ENCODE results near the gene KRTAP3-2.

The KRTAP3-2 gene

DNA sequence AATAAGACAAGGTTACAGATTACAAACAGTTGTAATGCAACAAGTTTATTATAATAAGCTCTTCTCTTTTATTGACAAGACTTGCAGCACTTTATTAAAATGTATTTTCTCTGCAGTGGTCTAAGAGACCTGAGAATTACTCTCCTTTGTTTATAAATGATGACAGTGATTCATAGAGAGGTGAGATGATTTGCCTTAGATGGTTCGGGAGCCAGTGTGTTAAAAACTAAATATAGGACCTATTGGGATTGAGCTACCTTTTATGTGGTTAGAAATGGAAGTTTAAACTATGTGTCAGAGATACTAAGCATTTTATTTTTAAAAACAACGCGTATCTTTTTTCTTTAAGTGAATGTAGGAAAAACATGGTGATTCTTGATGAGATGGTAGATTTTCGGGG lies 2.9 kb downstream of the KRTAP3-2 start:
- no peak overlapping the region for H3K27ac ChIP-seq (ENCODE audit: low read depth, low read length)
- no peak overlapping the region for H3K4me2 ChIP-seq (ENCODE audit: low read length)
- H3K4me3 ChIP-seq (ENCODE audit: low read length), result no peak overlapping the region
- no peak overlapping the region for H3K18ac ChIP-seq (ENCODE audit: low read length)
- H3K4ac ChIP-seq (ENCODE audit: low read depth, low read length), result no peak overlapping the region
- no peaks in the 10 kb centered on the region for H3K36me3 ChIP-seq (ENCODE audit: control insufficient read depth, insufficient read depth, low read length)
- no peak overlapping the region for H2BK5ac ChIP-seq (ENCODE audit: low read length)
- no peak for DNase-seq
- no peaks in the 10 kb centered on the region for H3K79me1 ChIP-seq (ENCODE audit: low read length)
- no peak overlapping the region for H3K9ac ChIP-seq (ENCODE audit: low read length)
- H3K4me1 ChIP-seq (ENCODE audit: control insufficient read depth, low read depth, low read length), result no peaks in the 10 kb centered on the region
- no peaks in the 10 kb centered on the region for H3K27me3 ChIP-seq (ENCODE audit: insufficient read depth, low read length, poor library complexity)
- no peak overlapping the region for H3K56ac ChIP-seq (ENCODE audit: low read length)
- no peak overlapping the region for H4K5ac ChIP-seq (ENCODE audit: low read length)
- no peak overlapping the region for H4K8ac ChIP-seq (ENCODE audit: low read depth, low read length)
- H3K23ac ChIP-seq (ENCODE audit: low read length), result no peak overlapping the region
- WGBS (ENCODE audit: extremely low coverage, insufficient coverage, low lambda C conversion rate), result no CpG with 5 or more reads among the region's 4 CpGs
- no peak overlapping the region for H2AK5ac ChIP-seq (ENCODE audit: low read length)
- H2BK15ac ChIP-seq (replicated peaks; ENCODE audit: low read depth), result no peak overlapping the region
- H2BK120ac ChIP-seq (ENCODE audit: low read depth, low read length), result no peak overlapping the region
- no peaks in the 10 kb centered on the region for H3K79me2 ChIP-seq (ENCODE audit: control insufficient read depth, insufficient read depth, low read length)

DNA sequence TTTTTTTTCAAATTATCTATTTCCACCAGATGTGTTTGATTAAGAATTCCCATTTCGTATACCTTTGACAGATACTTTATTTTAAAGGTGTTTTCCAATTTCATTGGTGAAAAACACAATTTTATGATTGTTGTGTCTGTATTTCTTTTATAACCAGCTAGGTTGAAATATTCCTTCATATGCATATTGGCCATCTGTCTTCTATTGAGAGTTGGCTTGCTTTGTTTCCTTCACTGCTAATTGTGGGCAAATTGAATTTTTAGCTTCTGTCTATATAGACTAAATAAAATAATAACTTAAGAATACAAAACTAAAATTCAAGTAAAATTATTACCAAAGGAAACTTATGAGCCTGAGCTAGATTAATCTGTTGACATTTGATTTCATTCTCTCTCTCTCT lies 4.6 kb downstream of the KRTAP3-2 start:
- no peaks in the 10 kb centered on the region for H3K36me3 ChIP-seq (ENCODE audit: control insufficient read depth, insufficient read depth, low read length)
- no peak overlapping the region for H2BK15ac ChIP-seq (replicated peaks; ENCODE audit: low read depth)
- H4K5ac ChIP-seq (ENCODE audit: low read length), result no peak overlapping the region
- no peak for DNase-seq
- no peaks in the 10 kb centered on the region for H3K4me1 ChIP-seq (ENCODE audit: control insufficient read depth, low read depth, low read length)
- H3K23ac ChIP-seq (ENCODE audit: low read length), result no peak overlapping the region
- no CpG with 5 or more reads among the region's 1 CpG for WGBS (ENCODE audit: extremely low coverage, insufficient coverage, low lambda C conversion rate)
- H2BK5ac ChIP-seq (ENCODE audit: low read length), result no peak overlapping the region
- H4K8ac ChIP-seq (ENCODE audit: low read depth, low read length), result no peak overlapping the region
- no peaks in the 10 kb centered on the region for H3K79me1 ChIP-seq (ENCODE audit: low read length)
- H3K4ac ChIP-seq (ENCODE audit: low read depth, low read length), result no peak overlapping the region
- no peaks in the 10 kb centered on the region for H3K79me2 ChIP-seq (ENCODE audit: control insufficient read depth, insufficient read depth, low read length)
- H3K27me3 ChIP-seq (ENCODE audit: insufficient read depth, low read length, poor library complexity), result no peaks in the 10 kb centered on the region
- H2AK5ac ChIP-seq (ENCODE audit: low read length), result no peak overlapping the region
- H3K9ac ChIP-seq (ENCODE audit: low read length), result no peak overlapping the region
- no peak overlapping the region for H3K4me3 ChIP-seq (ENCODE audit: low read length)
- no peak overlapping the region for H3K27ac ChIP-seq (ENCODE audit: low read depth, low read length)
- no peak overlapping the region for H2BK120ac ChIP-seq (ENCODE audit: low read depth, low read length)
- H3K4me2 ChIP-seq (ENCODE audit: low read length), result no peak overlapping the region
- no peak overlapping the region for H3K56ac ChIP-seq (ENCODE audit: low read length)
- no peak overlapping the region for H3K18ac ChIP-seq (ENCODE audit: low read length)

DNA sequence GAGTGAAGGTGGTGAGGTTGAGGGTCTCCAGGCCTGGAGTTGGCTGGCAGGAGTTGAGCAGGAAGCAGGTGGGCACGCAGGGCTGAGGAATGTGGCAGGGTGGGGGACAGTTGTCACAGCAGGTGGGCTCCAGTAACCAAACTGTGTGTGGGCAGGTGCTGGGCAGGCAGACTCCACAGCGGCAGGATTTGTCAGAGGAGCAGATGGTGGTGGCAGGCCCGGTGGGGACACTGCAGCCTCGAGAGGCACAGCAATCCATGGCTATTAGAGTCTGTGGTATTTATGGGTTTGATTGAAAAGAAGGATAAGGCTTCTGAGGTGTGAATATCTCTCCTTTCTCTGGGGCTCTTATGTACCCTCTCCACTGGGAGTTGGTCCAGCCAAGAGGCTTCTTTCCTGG lies 5.9 kb downstream of the KRTAP3-2 start, which contains the start of gene KRTAP3-3:
TSS of gene KRTAP3-3 (minus strand) at position 326 of the 400 bp plus-strand sequence. CDS start at position 259, 67 bp downstream.
- no peak within 1 kb of the TSS for H4K8ac ChIP-seq (ENCODE audit: low read depth, low read length)
- H3K27me3 ChIP-seq (ENCODE audit: insufficient read depth, low read length, poor library complexity), result no peaks in the 10 kb centered on the region
- H3K4me1 ChIP-seq (ENCODE audit: control insufficient read depth, low read depth, low read length), result no peaks in the 10 kb centered on the region
- no peak within 1 kb of the TSS for H3K4me2 ChIP-seq (ENCODE audit: low read length)
- no peak within 1 kb of the TSS for H2BK15ac ChIP-seq (replicated peaks; ENCODE audit: low read depth)
- H3K18ac ChIP-seq (ENCODE audit: low read length), result no peak within 1 kb of the TSS
- no peak within 1 kb of the TSS for H2AK5ac ChIP-seq (ENCODE audit: low read length)
- no peak within 1 kb of the TSS for H3K4ac ChIP-seq (ENCODE audit: low read depth, low read length)
- peak; percentile 30 for DNase-seq
- H3K9ac ChIP-seq (ENCODE audit: low read length), result no peak within 1 kb of the TSS
- H2BK5ac ChIP-seq (ENCODE audit: low read length), result no peak within 1 kb of the TSS
- no peak within 1 kb of the TSS for H3K27ac ChIP-seq (ENCODE audit: low read depth, low read length)
- no peaks in the 10 kb centered on the region for H3K79me2 ChIP-seq (ENCODE audit: control insufficient read depth, insufficient read depth, low read length)
- H3K56ac ChIP-seq (ENCODE audit: low read length), result no peak within 1 kb of the TSS
- H4K5ac ChIP-seq (ENCODE audit: low read length), result no peak within 1 kb of the TSS
- H3K23ac ChIP-seq (ENCODE audit: low read length), result no peak within 1 kb of the TSS
- H3K4me3 ChIP-seq (ENCODE audit: low read length), result no peak within 1 kb of the TSS
- H3K79me1 ChIP-seq (ENCODE audit: low read length), result no peaks in the 10 kb centered on the region
- no peaks in the 10 kb centered on the region for H3K36me3 ChIP-seq (ENCODE audit: control insufficient read depth, insufficient read depth, low read length)
- no CpG with 5 or more reads among the region's 4 CpGs for WGBS (ENCODE audit: extremely low coverage, insufficient coverage, low lambda C conversion rate)
- H2BK120ac ChIP-seq (ENCODE audit: low read depth, low read length), result no peak within 1 kb of the TSS

DNA sequence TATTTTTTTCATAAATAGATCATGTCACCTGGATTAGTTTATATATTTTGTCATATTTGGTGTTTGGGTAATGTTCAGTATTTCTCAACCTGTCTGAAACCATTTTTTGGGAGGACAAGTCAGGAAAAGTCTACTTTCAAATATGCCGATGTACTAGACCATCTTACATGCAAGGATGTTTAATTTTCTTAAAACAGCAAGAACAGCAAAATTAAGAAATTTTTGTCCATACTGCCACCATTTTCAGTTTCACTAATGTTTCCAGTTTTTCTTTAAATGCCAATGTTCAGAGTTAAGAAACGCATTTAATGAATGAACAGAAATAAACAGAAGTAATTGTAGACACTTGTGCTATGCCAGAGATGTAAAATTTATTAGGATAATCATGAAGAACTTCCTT lies 6.6 kb downstream of the KRTAP3-2 start:
- H3K27ac ChIP-seq (ENCODE audit: low read depth, low read length), result no peak overlapping the region
- no peak overlapping the region for H4K5ac ChIP-seq (ENCODE audit: low read length)
- no peaks in the 10 kb centered on the region for H3K4me1 ChIP-seq (ENCODE audit: control insufficient read depth, low read depth, low read length)
- no peak overlapping the region for H3K9ac ChIP-seq (ENCODE audit: low read length)
- H2BK5ac ChIP-seq (ENCODE audit: low read length), result no peak overlapping the region
- H3K79me1 ChIP-seq (ENCODE audit: low read length), result no peaks in the 10 kb centered on the region
- H4K8ac ChIP-seq (ENCODE audit: low read depth, low read length), result no peak overlapping the region
- H3K4me2 ChIP-seq (ENCODE audit: low read length), result no peak overlapping the region
- H3K4ac ChIP-seq (ENCODE audit: low read depth, low read length), result no peak overlapping the region
- no peaks in the 10 kb centered on the region for H3K36me3 ChIP-seq (ENCODE audit: control insufficient read depth, insufficient read depth, low read length)
- no peaks in the 10 kb centered on the region for H3K79me2 ChIP-seq (ENCODE audit: control insufficient read depth, insufficient read depth, low read length)
- no peak overlapping the region for H3K4me3 ChIP-seq (ENCODE audit: low read length)
- H2BK120ac ChIP-seq (ENCODE audit: low read depth, low read length), result no peak overlapping the region
- no peak for DNase-seq
- H3K18ac ChIP-seq (ENCODE audit: low read length), result no peak overlapping the region
- H3K56ac ChIP-seq (ENCODE audit: low read length), result no peak overlapping the region
- no peak overlapping the region for H2BK15ac ChIP-seq (replicated peaks; ENCODE audit: low read depth)
- no peak overlapping the region for H2AK5ac ChIP-seq (ENCODE audit: low read length)
- H3K23ac ChIP-seq (ENCODE audit: low read length), result no peak overlapping the region
- no peaks in the 10 kb centered on the region for H3K27me3 ChIP-seq (ENCODE audit: insufficient read depth, low read length, poor library complexity)
- WGBS (ENCODE audit: extremely low coverage, insufficient coverage, low lambda C conversion rate), result no CpG with 5 or more reads among the region's 2 CpGs

DNA sequence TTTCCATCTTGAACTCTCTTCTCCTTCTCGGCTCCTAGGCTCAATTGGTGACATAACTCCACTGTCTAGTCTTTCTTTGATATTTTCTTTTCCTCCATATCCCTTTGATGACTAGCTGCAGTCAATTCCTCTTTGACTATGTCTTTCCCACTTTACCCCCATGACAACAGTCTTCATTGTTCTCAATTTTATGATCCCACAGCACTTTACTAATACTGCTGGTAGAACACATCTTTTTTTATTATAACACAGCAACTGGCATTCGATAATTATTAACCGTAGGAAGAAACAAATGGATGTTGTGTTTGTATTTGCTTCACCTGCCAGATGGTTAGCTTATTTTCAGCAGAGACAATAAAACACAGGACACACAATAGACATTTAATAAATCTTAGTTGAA lies 7.0 kb downstream of the KRTAP3-2 start:
- no peak overlapping the region for H2BK120ac ChIP-seq (ENCODE audit: low read depth, low read length)
- WGBS (ENCODE audit: extremely low coverage, insufficient coverage, low lambda C conversion rate), result no CpG with 5 or more reads among the region's 3 CpGs

DNA sequence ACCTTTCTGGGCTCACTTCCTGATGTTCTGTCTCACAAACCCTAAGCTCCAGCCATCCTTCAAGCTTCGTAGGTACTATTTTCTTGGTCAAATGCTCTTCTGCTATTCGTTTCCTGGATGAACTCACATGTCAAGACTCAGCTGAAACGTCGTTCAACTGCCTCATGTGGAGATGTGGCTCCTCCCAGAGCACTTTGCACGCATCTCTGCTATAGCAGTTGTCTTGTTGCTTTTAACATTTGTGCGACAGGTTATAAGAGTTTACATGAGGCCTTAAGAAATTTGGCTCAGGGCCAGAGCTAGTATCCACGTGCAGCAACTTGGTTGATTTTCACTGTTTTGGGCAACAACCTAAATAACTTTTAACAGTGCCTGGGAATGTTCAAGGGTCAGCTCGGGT lies 12.8 kb downstream of the KRTAP3-2 start:
- no peak overlapping the region for H2BK120ac ChIP-seq (ENCODE audit: low read depth, low read length)
- no peaks in the 10 kb centered on the region for H3K79me1 ChIP-seq (ENCODE audit: low read length)
- no peak overlapping the region for H3K56ac ChIP-seq (ENCODE audit: low read length)
- no peak overlapping the region for H3K4me2 ChIP-seq (ENCODE audit: low read length)
- no peak overlapping the region for H4K5ac ChIP-seq (ENCODE audit: low read length)
- no peak overlapping the region for H2BK5ac ChIP-seq (ENCODE audit: low read length)
- H3K9ac ChIP-seq (ENCODE audit: low read length), result no peak overlapping the region
- H4K8ac ChIP-seq (ENCODE audit: low read depth, low read length), result no peak overlapping the region
- DNase-seq, result no peak
- H3K4me3 ChIP-seq (ENCODE audit: low read length), result no peak overlapping the region
- H3K4me1 ChIP-seq (ENCODE audit: control insufficient read depth, low read depth, low read length), result no peaks in the 10 kb centered on the region
- no peak overlapping the region for H2AK5ac ChIP-seq (ENCODE audit: low read length)
- no peaks in the 10 kb centered on the region for H3K36me3 ChIP-seq (ENCODE audit: control insufficient read depth, insufficient read depth, low read length)
- no peak overlapping the region for H3K18ac ChIP-seq (ENCODE audit: low read length)
- no peak overlapping the region for H3K23ac ChIP-seq (ENCODE audit: low read length)
- H3K79me2 ChIP-seq (ENCODE audit: control insufficient read depth, insufficient read depth, low read length), result no peaks in the 10 kb centered on the region
- no CpG with 5 or more reads among the region's 8 CpGs for WGBS (ENCODE audit: extremely low coverage, insufficient coverage, low lambda C conversion rate)
- no peaks in the 10 kb centered on the region for H3K27me3 ChIP-seq (ENCODE audit: insufficient read depth, low read length, poor library complexity)
- no peak overlapping the region for H2BK15ac ChIP-seq (replicated peaks; ENCODE audit: low read depth)
- no peak overlapping the region for H3K4ac ChIP-seq (ENCODE audit: low read depth, low read length)
- H3K27ac ChIP-seq (ENCODE audit: low read depth, low read length), result no peak overlapping the region

More for the DNA sequence above, 7.0 kb downstream of the KRTAP3-2 start:
- H3K9ac ChIP-seq (ENCODE audit: low read length), result no peak overlapping the region
- no peak overlapping the region for H3K56ac ChIP-seq (ENCODE audit: low read length)
- H3K36me3 ChIP-seq (ENCODE audit: control insufficient read depth, insufficient read depth, low read length), result no peaks in the 10 kb centered on the region
- H3K23ac ChIP-seq (ENCODE audit: low read length), result no peak overlapping the region
- H3K79me1 ChIP-seq (ENCODE audit: low read length), result no peaks in the 10 kb centered on the region
- H3K27me3 ChIP-seq (ENCODE audit: insufficient read depth, low read length, poor library complexity), result no peaks in the 10 kb centered on the region
- no peak overlapping the region for H4K8ac ChIP-seq (ENCODE audit: low read depth, low read length)
- no peak overlapping the region for H2BK15ac ChIP-seq (replicated peaks; ENCODE audit: low read depth)
- H2AK5ac ChIP-seq (ENCODE audit: low read length), result no peak overlapping the region
- no peak overlapping the region for H3K4ac ChIP-seq (ENCODE audit: low read depth, low read length)
- H3K18ac ChIP-seq (ENCODE audit: low read length), result no peak overlapping the region
- H3K79me2 ChIP-seq (ENCODE audit: control insufficient read depth, insufficient read depth, low read length), result no peaks in the 10 kb centered on the region
- no peak overlapping the region for H3K4me2 ChIP-seq (ENCODE audit: low read length)
- no peak overlapping the region for H4K5ac ChIP-seq (ENCODE audit: low read length)
- H3K27ac ChIP-seq (ENCODE audit: low read depth, low read length), result no peak overlapping the region
- DNase-seq, result no peak
- no peak overlapping the region for H3K4me3 ChIP-seq (ENCODE audit: low read length)
- H2BK5ac ChIP-seq (ENCODE audit: low read length), result no peak overlapping the region
- no peaks in the 10 kb centered on the region for H3K4me1 ChIP-seq (ENCODE audit: control insufficient read depth, low read depth, low read length)

Measured in mesendoderm (in vitro differentiated cells).